GM19023 (cell line): ENCODE data around the gene GRM3.
"Not testable (repeated sequence)": the region's sequence is repeated elsewhere in the genome, so short reads cannot be mapped to it uniquely, and the experiment has no call there.

ENCODE experiments used
- ATAC-seq: cut with Tn5 transposase; IDR thresholded peaks from one replicate; pipeline ENCODE4 v1.9.1; 2021; ENCODE audit warnings: mild to moderate bottlenecking, moderate library complexity; ENCODE audit not compliant: unreplicated experiment

Gene GRM3

GRCh38 chr7:86643561-86644281 is at the start of gene GRM3:
Gene GRM3, plus strand, starts transcription at chr7:86643909. Its CDS starts 121,237 bp downstream, at chr7:86765146.
- no peak for ATAC-seq

- no peak for ATAC-seq
These were observed 45.4 kb upstream of the GRM3 start for GRCh38 chr7:86598311-86598710.

GRCh38 chr7:86598721-86599120 is 45.0 kb upstream of the GRM3 start:
- no peak for ATAC-seq

GRCh38 chr7:86600506-86601290 is 43.0 kb upstream of the GRM3 start:
- ATAC-seq, result no peak

GRCh38 chr7:86615711-86616110 is 28.0 kb upstream of the GRM3 start:
- ATAC-seq, result not testable (repeated sequence)

- ATAC-seq, result no peak
These were observed 844 bp downstream of the GRM3 start for GRCh38 chr7:86644282-86645224.

- ATAC-seq, result no peak
These were observed 1.5 kb downstream of the GRM3 start for GRCh38 chr7:86645225-86645608.

GRCh38 chr7:86645676-86646276 is 2.1 kb downstream of the GRM3 start:
- ATAC-seq, result no peak

- no peak for ATAC-seq
These were observed 3.8 kb downstream of the GRM3 start for GRCh38 chr7:86647385-86648094.

GRCh38 chr7:86648169-86648568 is 4.5 kb downstream of the GRM3 start:
- ATAC-seq, result no peak

GRCh38 chr7:86653919-86654659 is 10.4 kb downstream of the GRM3 start:
- no peak for ATAC-seq

GRCh38 chr7:86657948-86658347 is 14.2 kb downstream of the GRM3 start:
- no peak for ATAC-seq

GRCh38 chr7:86660950-86661462 is 17.3 kb downstream of the GRM3 start:
- no peak for ATAC-seq

GRCh38 chr7:86664486-86664885 is 20.8 kb downstream of the GRM3 start:
- no peak for ATAC-seq

- no peak for ATAC-seq
These were observed 21.3 kb downstream of the GRM3 start for GRCh38 chr7:86664991-86665390.

GRCh38 chr7:86665669-86666068 is 22.0 kb downstream of the GRM3 start:
- ATAC-seq, result no peak

- ATAC-seq, result no peak
These were observed 24.0 kb downstream of the GRM3 start for GRCh38 chr7:86667732-86668131.

- ATAC-seq, result no peak
These were observed 24.6 kb downstream of the GRM3 start for GRCh38 chr7:86668315-86668714.

GRCh38 chr7:86687831-86688230 is 44.1 kb downstream of the GRM3 start:
- ATAC-seq, result no peak
